GM19328 (cell line): ENCODE results near the gene AFF3.

Source experiments
- ATAC-seq: cut with Tn5 transposase; IDR thresholded peaks from one replicate; pipeline ENCODE4 v1.9.1; 2021; ENCODE audit warnings: mild to moderate bottlenecking, moderate library complexity; ENCODE audit not compliant: unreplicated experiment

The AFF3 gene

GRCh38 chr2:99899058-99899855, 243.1 kb downstream of the AFF3 start:
- no peak for ATAC-seq

GRCh38 chr2:99898336-99899048, 243.9 kb downstream of the AFF3 start:
- no peak for ATAC-seq

- no peak for ATAC-seq
These were observed 251.0 kb downstream of the AFF3 start for GRCh38 chr2:99891428-99891780.

DNA sequence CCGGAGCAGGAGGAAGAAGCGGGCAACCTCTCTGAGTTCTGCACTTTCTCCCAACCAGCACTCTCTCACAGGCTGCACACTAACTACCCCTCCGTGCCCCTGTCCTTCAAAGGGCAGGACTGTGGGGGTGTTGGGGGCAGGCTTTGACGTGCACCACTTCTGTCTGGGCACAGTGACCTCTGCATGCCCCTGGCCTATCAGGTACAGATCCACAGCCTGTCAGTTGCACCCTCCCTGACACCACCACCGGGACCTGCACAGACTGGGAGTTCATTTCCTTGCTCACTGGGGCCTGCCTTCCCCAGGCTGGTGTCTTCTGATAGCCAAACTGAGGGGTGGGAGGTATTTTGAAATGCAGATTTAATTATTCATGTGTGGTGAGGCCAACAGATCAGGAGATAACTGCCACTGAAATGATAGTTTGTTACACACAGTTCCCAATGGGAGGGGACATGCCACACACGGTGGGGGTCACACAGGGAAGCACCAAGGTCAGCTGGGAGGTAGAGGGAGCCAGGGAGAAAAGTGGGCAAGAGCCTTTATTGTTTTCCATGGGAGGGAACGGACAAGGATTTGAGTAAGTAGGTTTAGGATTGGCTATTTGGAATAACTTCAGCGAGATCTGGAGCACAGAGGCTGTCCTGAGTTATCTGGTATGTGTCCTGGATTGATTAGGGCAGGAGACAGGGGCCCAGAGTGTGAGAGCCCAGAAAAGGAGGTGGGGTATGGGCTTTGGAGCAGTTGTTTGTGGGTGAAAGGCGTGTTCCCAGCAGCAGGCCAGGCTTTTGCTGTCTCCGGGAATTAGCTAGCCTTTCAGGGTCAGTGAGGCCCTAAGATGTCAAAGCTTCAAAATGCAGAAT, 251.6 kb downstream of the AFF3 start:
- ATAC-seq = no peak

DNA sequence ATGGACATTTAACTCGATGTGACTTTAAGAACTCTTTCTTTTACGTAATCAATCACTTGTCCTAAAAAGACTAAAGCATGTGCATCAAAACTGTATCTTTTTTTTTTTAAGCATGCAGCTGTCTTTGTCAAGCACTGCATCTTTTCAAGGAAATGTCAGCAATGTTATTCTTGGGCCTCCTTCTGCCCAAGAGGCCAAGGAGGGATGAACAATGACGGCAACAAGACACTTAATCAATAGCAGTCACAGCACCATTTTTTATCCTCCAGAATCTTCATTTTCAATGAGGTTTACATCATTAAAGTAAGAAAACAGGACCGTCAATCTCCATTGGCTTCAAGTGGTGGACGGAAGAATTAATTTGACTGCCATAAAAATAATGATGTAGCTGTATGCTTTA, 253.8 kb downstream of the AFF3 start:
- ATAC-seq = no peak

DNA sequence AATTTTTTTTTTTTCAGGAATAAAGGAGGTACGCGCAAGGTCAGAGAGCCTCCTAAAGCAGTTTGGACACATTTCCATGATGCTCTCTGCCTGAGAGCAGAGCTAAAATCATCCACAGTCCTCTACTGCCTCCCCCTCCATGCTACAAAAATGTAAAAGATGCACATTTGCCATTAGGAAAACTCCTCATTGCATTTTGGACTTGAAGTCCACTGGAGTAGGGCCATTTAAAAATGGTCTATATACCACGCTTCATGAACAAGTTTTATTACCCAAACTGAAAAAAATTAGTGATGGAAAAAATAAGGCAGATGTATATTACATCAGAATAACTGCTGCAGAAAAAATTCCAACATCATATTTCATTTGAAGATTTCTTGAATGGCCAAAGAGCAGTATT, 256.0 kb downstream of the AFF3 start:
- no peak for ATAC-seq

GRCh38 chr2:99883358-99883757, 259.0 kb downstream of the AFF3 start:
- no peak for ATAC-seq

GRCh38 chr2:99881901-99882591, 260.3 kb downstream of the AFF3 start:
- ATAC-seq = no peak

DNA sequence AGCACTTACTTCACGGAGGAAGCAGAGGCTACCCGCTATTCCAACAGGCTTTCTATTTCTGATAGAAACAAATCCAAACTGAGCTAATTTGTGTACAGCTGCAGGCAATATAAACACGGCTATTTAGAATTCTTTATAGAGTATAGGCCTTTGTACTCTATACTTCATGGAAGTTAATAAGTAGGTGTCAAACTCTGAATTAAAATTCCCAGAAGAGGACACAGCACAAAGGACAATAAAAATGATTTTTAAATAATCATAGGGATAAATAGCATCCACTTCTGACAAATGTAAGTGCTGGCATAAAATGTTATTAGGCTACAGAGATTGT, 261.5 kb downstream of the AFF3 start:
- no peak for ATAC-seq

DNA sequence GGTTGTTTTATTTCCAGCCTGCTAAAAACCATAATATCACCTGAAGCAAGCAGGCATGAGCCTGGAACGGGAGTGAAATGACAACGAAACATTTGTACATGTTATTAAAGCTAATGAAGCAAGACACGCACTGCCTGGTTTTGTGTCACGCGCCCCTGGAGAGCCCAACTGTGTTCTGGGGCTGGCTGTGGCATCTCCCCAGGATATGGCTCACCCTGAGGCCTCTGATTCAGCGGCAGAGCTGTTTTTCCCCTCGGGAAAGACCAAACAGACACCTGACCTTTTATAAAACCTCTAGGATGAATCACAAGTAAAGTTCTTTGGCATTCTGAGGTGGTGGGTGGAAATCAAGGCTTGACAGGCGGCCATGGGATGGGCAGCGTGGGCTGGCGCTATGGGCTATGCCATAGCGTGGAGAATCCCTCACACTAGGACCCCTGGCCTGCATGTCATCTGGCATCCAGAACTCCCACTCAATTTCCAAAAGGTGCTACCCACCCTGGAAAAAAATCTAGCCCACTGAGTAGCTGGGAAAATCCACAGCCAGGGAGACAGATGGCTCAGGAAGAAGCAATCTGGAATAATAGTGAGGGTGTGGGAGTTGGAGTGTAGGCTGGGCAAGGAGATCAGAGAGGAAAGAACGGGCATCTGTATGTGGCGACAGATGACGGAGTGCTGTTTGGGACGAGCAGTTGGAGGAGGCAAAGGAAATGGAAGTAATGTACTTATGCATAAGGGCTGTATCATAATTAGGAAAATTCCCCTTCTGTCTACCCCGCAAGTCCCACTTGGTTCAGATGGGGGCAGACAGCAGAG, 262.0 kb downstream of the AFF3 start:
- no peak for ATAC-seq

- ATAC-seq = no peak
These were observed 262.9 kb downstream of the AFF3 start for GRCh38 chr2:99879481-99879880.

DNA sequence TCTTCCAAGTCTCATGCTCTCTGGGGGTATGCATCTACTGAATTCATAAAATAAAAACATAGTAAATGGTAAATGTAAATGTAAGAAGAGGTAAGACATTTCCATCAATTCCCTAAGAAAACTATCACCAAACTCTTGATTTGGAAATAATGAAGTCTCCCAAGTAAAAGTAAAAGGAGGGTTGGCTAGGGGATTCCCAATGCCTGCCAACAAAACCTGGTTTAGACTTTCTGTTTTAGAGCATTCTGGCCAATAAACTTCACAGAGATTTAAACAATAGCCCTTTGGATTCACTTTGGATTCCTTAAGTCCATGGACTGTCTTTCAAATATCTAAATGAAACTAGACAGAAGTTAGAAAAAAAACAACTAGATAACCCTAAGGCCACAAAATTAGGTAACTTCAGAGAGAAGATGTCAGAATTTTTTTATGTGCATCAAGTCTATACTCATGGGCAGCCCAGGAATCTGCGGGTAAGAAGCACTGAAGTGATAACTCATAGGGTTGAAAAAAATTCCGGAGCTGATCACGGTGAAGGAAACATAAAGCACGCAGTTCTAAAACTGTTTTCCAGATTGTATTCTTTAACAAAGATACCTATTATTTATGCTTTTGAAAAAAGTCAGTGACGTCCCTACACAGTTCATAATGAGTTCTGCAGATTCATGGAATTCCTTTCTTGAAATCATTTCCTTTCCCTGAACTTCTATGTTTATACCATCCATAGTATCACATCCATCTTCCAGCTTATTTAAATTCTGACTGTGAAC, 263.6 kb downstream of the AFF3 start:
- no peak for ATAC-seq

DNA sequence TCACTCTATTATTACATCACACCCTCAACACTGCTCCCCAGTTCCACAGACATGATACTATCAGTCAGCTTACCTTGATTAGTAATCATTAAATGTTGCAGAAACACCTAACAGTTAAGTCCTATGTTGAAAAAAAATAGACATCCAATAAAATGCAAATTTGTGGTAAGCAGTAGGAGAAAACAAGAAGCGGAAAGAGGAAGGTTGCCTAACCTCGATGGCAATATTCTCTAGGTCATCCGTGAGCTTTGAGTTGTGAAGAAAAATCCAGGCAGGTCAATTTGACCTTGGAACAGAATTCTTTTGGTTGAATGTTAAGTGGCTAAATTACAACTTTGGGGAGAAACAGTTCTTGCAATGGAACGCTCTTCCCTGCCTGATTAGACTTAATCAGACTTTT, 264.4 kb downstream of the AFF3 start:
- ATAC-seq = no peak

GRCh38 chr2:99876956-99877355, 265.4 kb downstream of the AFF3 start:
- no peak for ATAC-seq

DNA sequence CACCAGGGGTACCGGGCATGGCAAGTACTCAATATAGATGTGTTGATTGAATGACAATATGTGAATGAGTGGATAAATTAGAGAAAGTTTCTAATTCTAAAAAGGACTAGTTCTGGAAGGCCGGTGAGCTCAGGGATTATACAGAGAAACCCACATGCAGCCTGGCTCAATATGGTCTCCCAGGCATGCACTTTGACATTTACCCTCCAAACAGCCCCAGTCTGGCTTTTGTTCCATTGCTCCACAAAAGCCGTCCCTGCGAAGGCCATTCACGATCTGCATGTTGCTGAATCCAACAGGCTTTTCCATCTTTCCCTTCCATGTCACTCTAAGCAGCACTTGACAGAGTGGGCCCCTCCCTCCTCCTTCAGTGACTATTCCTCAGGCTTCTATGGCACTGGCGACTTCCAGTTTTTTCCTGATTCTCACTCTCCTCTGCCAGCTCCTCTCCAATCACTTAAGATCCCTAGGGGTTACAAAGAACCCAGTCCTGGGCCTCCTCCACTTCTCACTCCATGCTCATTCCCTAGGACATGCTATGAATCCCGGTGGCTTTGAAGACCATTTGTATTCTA, 266.7 kb downstream of the AFF3 start:
- no peak for ATAC-seq

GRCh38 chr2:99868260-99868659, 274.1 kb downstream of the AFF3 start:
- no peak for ATAC-seq

- ATAC-seq = no peak
These were observed 274.6 kb downstream of the AFF3 start for GRCh38 chr2:99867770-99868169.

GRCh38 chr2:99865818-99866676, 276.3 kb downstream of the AFF3 start:
- no peak for ATAC-seq
